Parathyroid adenoma (tissue), 2 donors: ENCODE data around the gene SLC48A1.

Experiments used
- H2AFZ ChIP-seq: fragments of 300-600 bp; sonication (generic); one replicate; pipeline ENCODE4 v1.7.0; 2017; ENCODE audit warnings: antibody characterized with exemption, mild to moderate bottlenecking
- H3K27ac ChIP-seq: fragments of 300-600 bp; sonication (generic); one replicate; pipeline ENCODE4 v1.7.0; 2017
- H3K27me3 ChIP-seq: fragments of 300-600 bp; sonication (generic); one replicate; pipeline ENCODE4 v1.7.0; 2017; ENCODE audit warnings: low read length; ENCODE audit not compliant: control insufficient read depth, insufficient read depth
- H3K36me3 ChIP-seq: fragments of 300-600 bp; sonication (generic); one replicate; pipeline ENCODE4 v1.7.0; 2017; ENCODE audit warnings: low read length; ENCODE audit not compliant: control insufficient read depth, insufficient read depth
- H3K4me1 ChIP-seq: fragments of 300-600 bp; sonication (generic); one replicate; pipeline ENCODE4 v1.7.0; 2017; ENCODE audit warnings: control low read depth
- H3K4me2 ChIP-seq: fragments of 300-600 bp; sonication (generic); one replicate; pipeline ENCODE4 v1.7.0; 2017; ENCODE audit warnings: low read length
- H3K4me3 ChIP-seq: fragments of 300-600 bp; sonication (generic); one replicate; pipeline ENCODE4 v1.7.0; 2017; ENCODE audit warnings: low read depth, low read length
- H3K79me2 ChIP-seq: fragments of 300-600 bp; sonication (generic); one replicate; pipeline ENCODE4 v1.7.0; 2017; ENCODE audit warnings: control low read depth
- H3K9ac ChIP-seq: fragments of 300-600 bp; sonication (generic); one replicate; pipeline ENCODE4 v1.7.0; 2017; ENCODE audit warnings: mild to moderate bottlenecking
- H3K9me3 ChIP-seq: fragments of 300-600 bp; sonication (generic); one replicate; pipeline ENCODE4 v1.7.0; 2017; ENCODE audit warnings: low read length; ENCODE audit not compliant: control insufficient read depth
- CTCF ChIP-seq: fragments of 300-600 bp; sonication (generic); IDR thresholded peaks from one replicate; pipeline ENCODE4 v1.7.0; 2017; ENCODE audit warnings: antibody characterized with exemption, mild to moderate bottlenecking
- donor health status: primary hyperparathyroidism.

The SLC48A1 gene

GRCh38 chr12:47782372-47782770 is 9.3 kb downstream of the SLC48A1 start:
- Histone ChIP-seq H3K36me3 (no peaks in the 10 kb centered on the region), H3K9ac (no peak overlapping the region), H3K4me1 (peaks cover 20% of the 10 kb centered on the region), H2AFZ (no peak overlapping the region), H3K4me3 (no peak overlapping the region), H3K4me2 (no peak overlapping the region), H3K9me3 (no peaks in the 10 kb centered on the region), H3K27ac (no peak overlapping the region), H3K79me2 (peaks cover 7% of the 10 kb centered on the region), H3K27me3 (no peaks in the 10 kb centered on the region)
- no peak for TF ChIP-seq CTCF

GRCh38 chr12:47783024-47783755 is 10.2 kb downstream of the SLC48A1 start:
- no peak for TF ChIP-seq CTCF
- no peaks in the 10 kb centered on the region for H3K9me3 ChIP-seq
- H3K9ac ChIP-seq: no peak overlapping the region
- H3K4me3 ChIP-seq: no peak overlapping the region
- H3K4me1 ChIP-seq: peaks cover 15% of the 10 kb centered on the region
- peaks cover 7% of the 10 kb centered on the region for H3K79me2 ChIP-seq
- no peak overlapping the region for H3K27ac ChIP-seq
- no peaks in the 10 kb centered on the region for H3K36me3 ChIP-seq
- H3K27me3 ChIP-seq: no peaks in the 10 kb centered on the region
- H3K4me2 ChIP-seq: no peak overlapping the region
- no peak overlapping the region for H2AFZ ChIP-seq

GRCh38 chr12:47783821-47784819 is 11.1 kb downstream of the SLC48A1 start:
- Histone ChIP-seq H3K79me2 (peaks cover 7% of the 10 kb centered on the region), H3K9me3 (no peaks in the 10 kb centered on the region), H3K27ac (no peak overlapping the region), H3K4me1 (peaks cover 16% of the 10 kb centered on the region), H3K36me3 (no peaks in the 10 kb centered on the region), H3K9ac (no peak overlapping the region), H3K4me3 (no peak overlapping the region), H2AFZ (no peak overlapping the region), H3K4me2 (no peak overlapping the region), H3K27me3 (no peaks in the 10 kb centered on the region)
- no peak for TF ChIP-seq CTCF

GRCh38 chr12:47785036-47785886 is 12.2 kb downstream of the SLC48A1 start:
- Histone ChIP-seq H3K36me3 (no peaks in the 10 kb centered on the region), H3K27ac (no peak overlapping the region), H3K79me2 (peaks cover 3% of the 10 kb centered on the region), H3K27me3 (no peaks in the 10 kb centered on the region), H2AFZ (no peak overlapping the region), H3K9me3 (no peaks in the 10 kb centered on the region), H3K9ac (no peak overlapping the region), H3K4me2 (no peak overlapping the region), H3K4me1 (peaks cover 16% of the 10 kb centered on the region), H3K4me3 (no peak overlapping the region)
- TF ChIP-seq CTCF: no peak
